GM12878 (cell line): ENCODE results near the gene TMC8. TPM values are rescaled to one million over a fixed set of nuclear protein-coding genes. Genes with fewer than 3 reads are reported as not detected.

Experiments
- ATAC-seq: fragments of 200-7000 bp; cut with Tn5 transposase; 3 replicates; pipeline ENCODE4 v1.9.1; 2020; ENCODE audit warnings: mild to moderate bottlenecking, moderate library complexity
- BruUV-seq: library from RNA; stranded (reverse); fragments of 400-500 nt; replicated peaks from 2 replicates; lab custom pipeline; 2021; lab: Mats Ljungman, UMichigan
- CTCF ChIA-PET: fragments of 300-600 bp; sonication (Branson Sonifier 250); formaldehyde crosslinking; extraction: SDS; loops from one replicate; lab custom pipeline; 2021; ENCODE audit warnings: inconsistent platforms; lab: Yijun Ruan, JAX
- POLR2A ChIA-PET: fragments of 350-600 bp; formaldehyde crosslinking; extraction: SDS; loops from one replicate; lab custom pipeline; 2021; ENCODE audit warnings: inconsistent platforms; lab: Charles Lee
- RAD21 ChIA-PET: fragments of 300-600 bp; sonication (Branson Sonifier 250); formaldehyde crosslinking; loops from one replicate; lab custom pipeline; 2023; ENCODE audit warnings: antibody characterized with exemption; ENCODE audit not compliant: unreplicated experiment; lab: Charles Lee
- SMC1A ChIA-PET: fragments of 300-600 bp; sonication (Branson Sonifier 250); formaldehyde crosslinking; loops from one replicate; lab custom pipeline; 2023; ENCODE audit not compliant: unreplicated experiment, uncharacterized antibody; lab: Charles Lee
- DNase-seq: peaks from one replicate; pipeline ENCODE4 v3.0.0-alpha.2; 2011; ENCODE audit warnings: low read depth, low spot score
- FAIRE-seq: peaks from 3 replicates; lab custom pipeline; 2011; peaks lifted over from hg19 to GRCh38; lab: Jason Lieb, UNC
- H2AFZ ChIP-seq: 2 replicates; pipeline ENCODE4 v1.6.0; 2011; ENCODE audit warnings: low read depth, low read length, control low read depth; ENCODE audit not compliant: control insufficient read depth
- H3K27ac ChIP-seq: 2 replicates; pipeline ENCODE4 v1.5.1; 2011; ENCODE audit warnings: control low read depth; ENCODE audit not compliant: control insufficient read depth, insufficient read depth
- H3K27me3 ChIP-seq, 2 experiments: replicated peaks in 1 of 2; 2 replicates each; pipeline versions ENCODE4 v1.6.0 to v1.6.1; 2011; ENCODE audit warnings: low read length in 1 of 2; ENCODE audit not compliant: control insufficient read depth in 2 of 2, insufficient read depth in 2 of 2
- H3K36me3 ChIP-seq, 2 experiments: 2 replicates each; pipeline ENCODE4 v1.5.1; 2011; ENCODE audit warnings: low read length in 1 of 2; ENCODE audit not compliant: control insufficient read depth in 2 of 2, insufficient read depth in 2 of 2
- H3K4me1 ChIP-seq: 2 replicates; pipeline ENCODE4 v1.6.1; 2011; ENCODE audit warnings: mild to moderate bottlenecking, low read length, moderate library complexity, mixed read lengths; ENCODE audit not compliant: control insufficient read depth, insufficient read depth
- H3K4me2 ChIP-seq: 2 replicates; pipeline ENCODE4 v1.6.0; 2011; ENCODE audit warnings: control low read depth; ENCODE audit not compliant: control insufficient read depth, insufficient read depth
- H3K4me3 ChIP-seq: fragments of 200-600 bp; sonication (generic); 2 replicates; pipeline ENCODE4 v1.5.1; 2016
- H3K79me2 ChIP-seq: 2 replicates; pipeline ENCODE4 v1.6.0; 2011; ENCODE audit warnings: low read length; ENCODE audit not compliant: control insufficient read depth, insufficient read depth
- H3K9ac ChIP-seq: 2 replicates; pipeline ENCODE4 v1.8.0; 2011; ENCODE audit warnings: low read length, control low read depth, mixed read lengths; ENCODE audit not compliant: control insufficient read depth, insufficient read depth
- H3K9me3 ChIP-seq: replicated peaks from 3 replicates; pipeline ENCODE4 v1.5.1; 2011; ENCODE audit warnings: mild to moderate bottlenecking, low read length; ENCODE audit not compliant: control insufficient read depth, insufficient read depth
- H4K20me1 ChIP-seq: 2 replicates; pipeline ENCODE4 v1.6.0; 2011; ENCODE audit not compliant: control insufficient read depth, insufficient read depth
- BCL11A ChIP-seq: IDR thresholded peaks from 2 replicates; pipeline ENCODE4 v1.6.1; 2011; ENCODE audit warnings: low read depth, low read length
- HDAC2 ChIP-seq: fragments of 200-600 bp; sonication (generic); IDR thresholded peaks from 2 replicates; pipeline ENCODE4 v1.6.1; 2017
- KLF5 ChIP-seq: fragments of 450-650 bp; IDR thresholded peaks from 2 replicates; pipeline ENCODE4 v1.6.1; 2014; ENCODE audit warnings: mild to moderate bottlenecking; ENCODE audit not compliant: partially characterized antibody
- NBN ChIP-seq: fragments of 450-650 bp; IDR thresholded peaks from 2 replicates; pipeline ENCODE4 v1.6.1; 2016
- POU2F2 ChIP-seq: IDR thresholded peaks from 3 replicates; pipeline ENCODE4 v1.6.1; 2011; ENCODE audit warnings: low read depth, mild to moderate bottlenecking, low read length, borderline replicate concordance
- SRF ChIP-seq, 2 experiments: IDR thresholded peaks; 2 replicates each; pipeline ENCODE4 v1.6.1; 2011; ENCODE audit warnings: low read depth in 2 of 2, low read length in 2 of 2, mild to moderate bottlenecking in 1 of 2, moderate library complexity in 1 of 2
- YY1 ChIP-seq: IDR thresholded peaks from 2 replicates; pipeline ENCODE4 v1.6.1; 2011; ENCODE audit warnings: low read depth, mild to moderate bottlenecking, low read length
- WGBS: methylation state at CpG from one replicate; pipeline ENCODE4 v1.1.6; 2016; ENCODE audit warnings: low lambda C conversion rate; ENCODE audit not compliant: insufficient replicate concordance, insufficient coverage; ENCODE audit errors: missing lambda C conversion rate; 5-methylcytosine and 5-hydroxymethylcytosine counted together
- in situ Hi-C: fragments of 300-500 bp; cut with MboI; formaldehyde crosslinking; loops from 9 replicates; pipeline ENCODE4 v1.14.3; 2018; ENCODE audit warnings: mixed read lengths
- intact Hi-C: fragments of 100-400 bp; cut with micrococcal nuclease; formaldehyde crosslinking; loops from one replicate; pipeline ENCODE4 v1.14.2; 2022; ENCODE audit not compliant: unreplicated experiment
- polyA plus RNA-seq, 11 experiments: library from polyadenylated mRNA; depleted of rRNA in 4 of 11; unstranded in 6 of 11; stranded (reverse) in 5 of 11; fragments of >200 nt; fragmentation: Nextera tagmentation in 4 of 11; fragmentation: Illumina TruSeq in 1 of 11; extraction: Ambion mirVana in 4 of 11; extraction: Trizol in 1 of 11; gene quantifications; 1 replicate in 1 of 11; 2 replicates in 10 of 11; pipeline versions ENCODE4 v1.2.1 to v1.2.3, GENCODE V29; 2011 to 2016; ENCODE audit warnings: inconsistent platforms in 2 of 11, missing spikeins in 2 of 11, low read depth in 1 of 11
- total RNA-seq, 4 experiments: library from RNA; depleted of rRNA in 3 of 4; stranded (reverse); fragments of >200 nt in 3 of 4; fragmentation: Illumina TruSeq in 1 of 4; extraction: Trizol in 1 of 4; gene quantifications; 2 replicates each; pipeline versions ENCODE4 v1.2.1 to v1.2.3, GENCODE V29; 2013 to 2021
- TF ChIP-seq, protein P1 (sequence below): IDR thresholded peaks from 2 replicates; pipeline ENCODE4 v1.6.1; 2011; ENCODE audit warnings: mild to moderate bottlenecking, low read depth, low read length, moderate library complexity; ENCODE audit not compliant: insufficient replicate concordance
- TF ChIP-seq, protein P2 (sequence below): fragments of 450-650 bp; formaldehyde crosslinking; IDR thresholded peaks from 2 replicates; pipeline ENCODE4 v1.4.0; 2022; ENCODE audit warnings: mild to moderate bottlenecking, moderate library complexity
- TF ChIP-seq, protein P3 (sequence below): IDR thresholded peaks from 2 replicates; pipeline ENCODE4 v1.6.1; 2012; ENCODE audit warnings: low read depth, low read length, improper control_type of control experiment
- TF ChIP-seq, protein P4 (sequence below), 3 experiments: IDR thresholded peaks in 2 of 3; conservative IDR thresholded peaks in 1 of 3; 2 replicates each; pipeline ENCODE4 v1.5.1; 2011; ENCODE audit warnings: low read depth in 3 of 3, low read length in 3 of 3, mild to moderate bottlenecking in 3 of 3, control low read depth in 2 of 3, moderate library complexity in 2 of 3, inconsistent platforms in 1 of 3, mixed read lengths in 1 of 3; ENCODE audit not compliant: control insufficient read depth in 2 of 3, insufficient read depth in 1 of 3; ENCODE audit errors: extremely low read depth in 1 of 3

Gene TMC8
- total and polyA plus RNA-seq, 10 of the 15 experiments (the other 5 are each of a cell fraction or from before 2014, with no cell fraction given): 2.7 to 128 (median 40.0) TPM

DNA sequence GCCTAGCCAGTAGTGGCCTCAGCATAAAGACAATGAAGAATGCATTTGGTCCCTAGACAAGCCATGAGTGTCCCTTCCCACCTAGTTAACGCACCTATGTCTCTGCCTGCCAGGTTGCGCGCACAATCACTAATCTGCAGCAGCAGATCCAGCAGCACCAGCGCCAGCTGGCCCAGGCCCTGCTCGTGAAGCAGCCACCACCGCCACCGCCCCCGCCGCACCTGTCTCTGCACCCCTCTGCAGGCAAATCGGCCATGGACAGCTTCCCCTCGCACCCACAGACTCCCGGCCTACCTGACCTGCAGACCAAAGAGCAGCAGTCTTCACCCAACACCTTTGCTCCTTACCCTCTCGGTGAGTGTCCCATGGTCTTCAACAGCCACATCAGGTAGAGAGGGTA, 43.8 kb upstream of the TMC8 start (continued):
- TF ChIP-seq, protein P1, sequence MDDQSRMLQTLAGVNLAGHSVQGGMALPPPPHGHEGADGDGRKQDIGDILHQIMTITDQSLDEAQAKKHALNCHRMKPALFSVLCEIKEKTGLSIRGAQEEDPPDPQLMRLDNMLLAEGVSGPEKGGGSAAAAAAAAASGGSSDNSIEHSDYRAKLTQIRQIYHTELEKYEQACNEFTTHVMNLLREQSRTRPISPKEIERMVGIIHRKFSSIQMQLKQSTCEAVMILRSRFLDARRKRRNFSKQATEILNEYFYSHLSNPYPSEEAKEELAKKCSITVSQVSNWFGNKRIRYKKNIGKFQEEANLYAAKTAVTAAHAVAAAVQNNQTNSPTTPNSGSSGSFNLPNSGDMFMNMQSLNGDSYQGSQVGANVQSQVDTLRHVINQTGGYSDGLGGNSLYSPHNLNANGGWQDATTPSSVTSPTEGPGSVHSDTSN: no peak
- TF ChIP-seq, protein P2, sequence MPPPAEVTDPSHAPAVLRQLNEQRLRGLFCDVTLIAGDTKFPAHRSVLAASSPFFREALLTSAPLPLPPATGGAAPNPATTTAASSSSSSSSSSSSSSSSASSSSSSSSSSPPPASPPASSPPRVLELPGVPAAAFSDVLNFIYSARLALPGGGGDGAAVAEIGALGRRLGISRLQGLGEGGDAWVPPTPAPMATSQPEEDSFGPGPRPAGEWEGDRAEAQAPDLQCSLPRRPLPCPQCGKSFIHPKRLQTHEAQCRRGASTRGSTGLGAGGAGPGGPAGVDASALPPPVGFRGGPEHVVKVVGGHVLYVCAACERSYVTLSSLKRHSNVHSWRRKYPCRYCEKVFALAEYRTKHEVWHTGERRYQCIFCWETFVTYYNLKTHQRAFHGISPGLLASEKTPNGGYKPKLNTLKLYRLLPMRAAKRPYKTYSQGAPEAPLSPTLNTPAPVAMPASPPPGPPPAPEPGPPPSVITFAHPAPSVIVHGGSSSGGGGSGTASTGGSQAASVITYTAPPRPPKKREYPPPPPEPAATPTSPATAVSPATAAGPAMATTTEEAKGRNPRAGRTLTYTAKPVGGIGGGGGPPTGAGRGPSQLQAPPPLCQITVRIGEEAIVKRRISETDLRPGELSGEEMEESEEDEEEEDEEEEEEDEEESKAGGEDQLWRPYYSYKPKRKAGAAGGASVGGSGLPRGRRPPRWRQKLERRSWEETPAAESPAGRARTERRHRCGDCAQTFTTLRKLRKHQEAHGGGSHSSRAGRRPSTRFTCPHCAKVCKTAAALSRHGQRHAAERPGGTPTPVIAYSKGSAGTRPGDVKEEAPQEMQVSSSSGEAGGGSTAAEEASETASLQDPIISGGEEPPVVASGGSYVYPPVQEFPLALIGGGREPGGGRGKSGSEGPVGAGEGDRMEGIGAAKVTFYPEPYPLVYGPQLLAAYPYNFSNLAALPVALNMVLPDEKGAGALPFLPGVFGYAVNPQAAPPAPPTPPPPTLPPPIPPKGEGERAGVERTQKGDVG (CRISPR knock-in tag): no peak
- no peak for TF ChIP-seq KLF5
- TF ChIP-seq, protein P3, sequence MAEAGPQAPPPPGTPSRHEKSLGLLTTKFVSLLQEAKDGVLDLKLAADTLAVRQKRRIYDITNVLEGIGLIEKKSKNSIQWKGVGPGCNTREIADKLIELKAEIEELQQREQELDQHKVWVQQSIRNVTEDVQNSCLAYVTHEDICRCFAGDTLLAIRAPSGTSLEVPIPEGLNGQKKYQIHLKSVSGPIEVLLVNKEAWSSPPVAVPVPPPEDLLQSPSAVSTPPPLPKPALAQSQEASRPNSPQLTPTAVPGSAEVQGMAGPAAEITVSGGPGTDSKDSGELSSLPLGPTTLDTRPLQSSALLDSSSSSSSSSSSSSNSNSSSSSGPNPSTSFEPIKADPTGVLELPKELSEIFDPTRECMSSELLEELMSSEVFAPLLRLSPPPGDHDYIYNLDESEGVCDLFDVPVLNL: no peak

DNA sequence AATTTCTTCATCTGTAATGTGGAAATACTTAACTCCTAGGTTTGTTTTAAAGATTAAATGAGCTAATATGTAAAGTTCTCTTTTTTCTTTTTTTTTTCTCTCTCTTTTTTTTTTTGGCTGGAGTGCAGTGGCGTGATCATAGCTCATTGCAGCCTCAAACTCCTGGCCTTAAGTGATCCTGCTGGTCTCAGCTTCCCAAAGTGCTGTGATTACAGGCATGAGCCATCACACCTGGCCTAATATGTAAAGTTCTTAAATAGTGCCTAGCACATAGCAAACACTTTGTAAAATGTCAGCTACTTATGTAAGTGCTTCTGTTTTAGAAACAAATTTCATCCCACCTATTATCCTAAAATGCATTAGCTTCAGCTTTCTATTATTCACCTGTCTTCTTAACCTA, 42.0 kb upstream of the TMC8 start:
- ChIA-PET POLR2A (interaction anchor here (0.6 kb wide), 2 partner anchors 31 to 309 kb away, joined by 5 to 6 read pairs; no protein-coding TSS in a partner anchor), SMC1A (interaction anchor here (0.6 to 9.6 kb wide), 4 partner anchors 47 to 163 kb away, joined by 4 to 94 read pairs (median 8); no protein-coding TSS in a partner anchor), RAD21 (interaction anchor here (0.7 to 1.2 kb wide), 3 partner anchors 68 to 167 kb away, joined by 3 to 4 read pairs (median 3); no protein-coding TSS in a partner anchor), CTCF (interaction anchor here (0.8 to 3.8 kb wide), 4 partner anchors 18 to 162 kb away, joined by 3 to 28 read pairs (median 7); no protein-coding TSS in a partner anchor)
- intact Hi-C loops: loop anchor here (5.0 to 10.0 kb wide), 2 partner anchors 71 to 336 kb away; no protein-coding TSS in a partner anchor
- in situ Hi-C loops: no loop called here
- BruUV-seq: no TSS peak
- Histone ChIP-seq H2AFZ (no peak overlapping the region), H3K27me3 (no peaks in the 10 kb centered on the region), H3K4me1 (no peaks in the 10 kb centered on the region), H3K4me3 (no peak overlapping the region), H3K36me3 (peaks cover 2 to 8% of the 10 kb centered on the region in 2 experiments; a peak in 3 of 4 replicates), H3K79me2 (no peaks in the 10 kb centered on the region), H3K9ac (no peak overlapping the region), H3K27ac (no peak overlapping the region), H3K9me3 (no peaks in the 10 kb centered on the region), H4K20me1 (no peaks in the 10 kb centered on the region), H3K4me2 (no peak overlapping the region)
- ATAC-seq (no peak), DNase-seq (no peak), FAIRE-seq (no peak)
- WGBS: 50% methylated on average over 1 of the region's 1 CpG
- TF ChIP-seq HDAC2: no peak
- TF ChIP-seq POU2F2: no peak
- no peak for TF ChIP-seq NBN
- no peak for TF ChIP-seq BCL11A
- TF ChIP-seq, protein P4, sequence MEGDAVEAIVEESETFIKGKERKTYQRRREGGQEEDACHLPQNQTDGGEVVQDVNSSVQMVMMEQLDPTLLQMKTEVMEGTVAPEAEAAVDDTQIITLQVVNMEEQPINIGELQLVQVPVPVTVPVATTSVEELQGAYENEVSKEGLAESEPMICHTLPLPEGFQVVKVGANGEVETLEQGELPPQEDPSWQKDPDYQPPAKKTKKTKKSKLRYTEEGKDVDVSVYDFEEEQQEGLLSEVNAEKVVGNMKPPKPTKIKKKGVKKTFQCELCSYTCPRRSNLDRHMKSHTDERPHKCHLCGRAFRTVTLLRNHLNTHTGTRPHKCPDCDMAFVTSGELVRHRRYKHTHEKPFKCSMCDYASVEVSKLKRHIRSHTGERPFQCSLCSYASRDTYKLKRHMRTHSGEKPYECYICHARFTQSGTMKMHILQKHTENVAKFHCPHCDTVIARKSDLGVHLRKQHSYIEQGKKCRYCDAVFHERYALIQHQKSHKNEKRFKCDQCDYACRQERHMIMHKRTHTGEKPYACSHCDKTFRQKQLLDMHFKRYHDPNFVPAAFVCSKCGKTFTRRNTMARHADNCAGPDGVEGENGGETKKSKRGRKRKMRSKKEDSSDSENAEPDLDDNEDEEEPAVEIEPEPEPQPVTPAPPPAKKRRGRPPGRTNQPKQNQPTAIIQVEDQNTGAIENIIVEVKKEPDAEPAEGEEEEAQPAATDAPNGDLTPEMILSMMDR (IDR thresholded peaks at IDR 0.05 in 2 of 3, conservative IDR thresholded peaks at IDR 0.05 in 1 of 3; ENCODE audit: control insufficient read depth in 2 of 3, extremely low read depth in 1 of 3, insufficient read depth in 1 of 3, low read depth in 3 of 3, low read length in 3 of 3): no peak
- no peak for TF ChIP-seq YY1
- no peak for TF ChIP-seq SRF (IDR thresholded peaks at IDR 0.05; ENCODE audit: low read depth in 2 of 2, low read length in 2 of 2)
